ENCODE data around the gene MSRB1. TPM values are rescaled to one million over a fixed set of nuclear protein-coding genes. Genes with fewer than 3 reads are reported as not detected.

MSRB1 gene
- total and polyA plus RNA-seq, 2 of the 13 experiments (the other 11 are each of a cell fraction or from before 2014, with no cell fraction given): 32.1 to 75.4 TPM

GRCh38 chr16:1942047-1942809 is 771 bp downstream of the MSRB1 start (continued):
- TF ChIP-seq NFE2L2 (IDR thresholded peaks at IDR 0.05; ENCODE audit: low read length) (peak; percentile 24; the same call in 1 of the 2 replicates), ZNF256 (CRISPR knock-in tag; conservative IDR thresholded peaks at IDR 0.05) (0 out of 2 replicates have a peak, but pooled peaks have one; percentile 39), ZFYVE20 (CRISPR knock-in tag; IDR thresholded peaks at IDR 0.05; ENCODE audit: borderline replicate concordance, low read depth) (no peak), ZNF878 (CRISPR knock-in tag; IDR thresholded peaks at IDR 0.05) (no peak), DDIT3 (CRISPR knock-in tag; IDR thresholded peaks at IDR 0.05) (no peak), FOXA1 (IDR thresholded peaks at IDR 0.05) (no peak), FOXA1 (CRISPR knock-in tag; IDR thresholded peaks at IDR 0.05) (no peak), KLF15 (CRISPR knock-in tag; IDR thresholded peaks at IDR 0.05; ENCODE audit: borderline replicate concordance) (no peak), U2AF2 (IDR thresholded peaks at IDR 0.05; ENCODE audit: low read depth, low read length) (no peak)
- TF ChIP-seq, protein P1, sequence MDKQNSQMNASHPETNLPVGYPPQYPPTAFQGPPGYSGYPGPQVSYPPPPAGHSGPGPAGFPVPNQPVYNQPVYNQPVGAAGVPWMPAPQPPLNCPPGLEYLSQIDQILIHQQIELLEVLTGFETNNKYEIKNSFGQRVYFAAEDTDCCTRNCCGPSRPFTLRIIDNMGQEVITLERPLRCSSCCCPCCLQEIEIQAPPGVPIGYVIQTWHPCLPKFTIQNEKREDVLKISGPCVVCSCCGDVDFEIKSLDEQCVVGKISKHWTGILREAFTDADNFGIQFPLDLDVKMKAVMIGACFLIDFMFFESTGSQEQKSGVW (CRISPR knock-in tag; IDR thresholded peaks at IDR 0.05; ENCODE audit: borderline replicate concordance): no peak
- TF ChIP-seq, protein P2, sequence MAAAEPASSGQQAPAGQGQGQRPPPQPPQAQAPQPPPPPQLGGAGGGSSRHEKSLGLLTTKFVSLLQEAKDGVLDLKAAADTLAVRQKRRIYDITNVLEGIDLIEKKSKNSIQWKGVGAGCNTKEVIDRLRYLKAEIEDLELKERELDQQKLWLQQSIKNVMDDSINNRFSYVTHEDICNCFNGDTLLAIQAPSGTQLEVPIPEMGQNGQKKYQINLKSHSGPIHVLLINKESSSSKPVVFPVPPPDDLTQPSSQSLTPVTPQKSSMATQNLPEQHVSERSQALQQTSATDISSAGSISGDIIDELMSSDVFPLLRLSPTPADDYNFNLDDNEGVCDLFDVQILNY (CRISPR knock-in tag; conservative IDR thresholded peaks at IDR 0.05): no peak
- TF ChIP-seq, protein P3, sequence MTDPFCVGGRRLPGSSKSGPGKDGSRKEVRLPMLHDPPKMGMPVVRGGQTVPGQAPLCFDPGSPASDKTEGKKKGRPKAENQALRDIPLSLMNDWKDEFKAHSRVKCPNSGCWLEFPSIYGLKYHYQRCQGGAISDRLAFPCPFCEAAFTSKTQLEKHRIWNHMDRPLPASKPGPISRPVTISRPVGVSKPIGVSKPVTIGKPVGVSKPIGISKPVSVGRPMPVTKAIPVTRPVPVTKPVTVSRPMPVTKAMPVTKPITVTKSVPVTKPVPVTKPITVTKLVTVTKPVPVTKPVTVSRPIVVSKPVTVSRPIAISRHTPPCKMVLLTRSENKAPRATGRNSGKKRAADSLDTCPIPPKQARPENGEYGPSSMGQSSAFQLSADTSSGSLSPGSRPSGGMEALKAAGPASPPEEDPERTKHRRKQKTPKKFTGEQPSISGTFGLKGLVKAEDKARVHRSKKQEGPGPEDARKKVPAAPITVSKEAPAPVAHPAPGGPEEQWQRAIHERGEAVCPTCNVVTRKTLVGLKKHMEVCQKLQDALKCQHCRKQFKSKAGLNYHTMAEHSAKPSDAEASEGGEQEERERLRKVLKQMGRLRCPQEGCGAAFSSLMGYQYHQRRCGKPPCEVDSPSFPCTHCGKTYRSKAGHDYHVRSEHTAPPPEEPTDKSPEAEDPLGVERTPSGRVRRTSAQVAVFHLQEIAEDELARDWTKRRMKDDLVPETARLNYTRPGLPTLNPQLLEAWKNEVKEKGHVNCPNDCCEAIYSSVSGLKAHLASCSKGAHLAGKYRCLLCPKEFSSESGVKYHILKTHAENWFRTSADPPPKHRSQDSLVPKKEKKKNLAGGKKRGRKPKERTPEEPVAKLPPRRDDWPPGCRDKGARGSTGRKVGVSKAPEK (CRISPR knock-in tag; IDR thresholded peaks at IDR 0.05; ENCODE audit: borderline replicate concordance): 0 out of 2 replicates have a peak, but pooled peaks have one; percentile 10
- TF ChIP-seq, protein P4, sequence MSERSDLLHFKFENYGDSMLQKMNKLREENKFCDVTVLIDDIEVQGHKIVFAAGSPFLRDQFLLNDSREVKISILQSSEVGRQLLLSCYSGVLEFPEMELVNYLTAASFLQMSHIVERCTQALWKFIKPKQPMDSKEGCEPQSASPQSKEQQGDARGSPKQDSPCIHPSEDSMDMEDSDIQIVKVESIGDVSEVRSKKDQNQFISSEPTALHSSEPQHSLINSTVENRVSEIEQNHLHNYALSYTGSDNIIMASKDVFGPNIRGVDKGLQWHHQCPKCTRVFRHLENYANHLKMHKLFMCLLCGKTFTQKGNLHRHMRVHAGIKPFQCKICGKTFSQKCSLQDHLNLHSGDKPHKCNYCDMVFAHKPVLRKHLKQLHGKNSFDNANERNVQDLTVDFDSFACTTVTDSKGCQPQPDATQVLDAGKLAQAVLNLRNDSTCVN (CRISPR knock-in tag; IDR thresholded peaks at IDR 0.05; ENCODE audit: borderline replicate concordance): no peak
- TF ChIP-seq, protein P5, sequence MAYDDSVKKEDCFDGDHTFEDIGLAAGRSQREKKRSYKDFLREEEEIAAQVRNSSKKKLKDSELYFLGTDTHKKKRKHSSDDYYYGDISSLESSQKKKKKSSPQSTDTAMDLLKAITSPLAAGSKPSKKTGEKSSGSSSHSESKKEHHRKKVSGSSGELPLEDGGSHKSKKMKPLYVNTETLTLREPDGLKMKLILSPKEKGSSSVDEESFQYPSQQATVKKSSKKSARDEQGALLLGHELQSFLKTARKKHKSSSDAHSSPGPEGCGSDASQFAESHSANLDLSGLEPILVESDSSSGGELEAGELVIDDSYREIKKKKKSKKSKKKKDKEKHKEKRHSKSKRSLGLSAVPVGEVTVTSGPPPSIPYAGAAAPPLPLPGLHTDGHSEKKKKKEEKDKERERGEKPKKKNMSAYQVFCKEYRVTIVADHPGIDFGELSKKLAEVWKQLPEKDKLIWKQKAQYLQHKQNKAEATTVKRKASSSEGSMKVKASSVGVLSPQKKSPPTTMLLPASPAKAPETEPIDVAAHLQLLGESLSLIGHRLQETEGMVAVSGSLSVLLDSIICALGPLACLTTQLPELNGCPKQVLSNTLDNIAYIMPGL (CRISPR knock-in tag; IDR thresholded peaks at IDR 0.05; ENCODE audit: borderline replicate concordance in 1 of 2, low read depth in 1 of 2): no peak

All from HepG2 (cell line).